AG08396 (cell line): Measurements from ENCODE around the gene PGAP2.
"Not testable (repeated sequence)": the region's sequence is repeated elsewhere in the genome, so short reads cannot be mapped to it uniquely, and the experiment has no call there.

ENCODE experiments used
- DNase-seq: peaks from one replicate; pipeline ENCODE4 v3.0.0; 2012; ENCODE audit warnings: low spot score, mixed read lengths

The PGAP2 gene

DNA sequence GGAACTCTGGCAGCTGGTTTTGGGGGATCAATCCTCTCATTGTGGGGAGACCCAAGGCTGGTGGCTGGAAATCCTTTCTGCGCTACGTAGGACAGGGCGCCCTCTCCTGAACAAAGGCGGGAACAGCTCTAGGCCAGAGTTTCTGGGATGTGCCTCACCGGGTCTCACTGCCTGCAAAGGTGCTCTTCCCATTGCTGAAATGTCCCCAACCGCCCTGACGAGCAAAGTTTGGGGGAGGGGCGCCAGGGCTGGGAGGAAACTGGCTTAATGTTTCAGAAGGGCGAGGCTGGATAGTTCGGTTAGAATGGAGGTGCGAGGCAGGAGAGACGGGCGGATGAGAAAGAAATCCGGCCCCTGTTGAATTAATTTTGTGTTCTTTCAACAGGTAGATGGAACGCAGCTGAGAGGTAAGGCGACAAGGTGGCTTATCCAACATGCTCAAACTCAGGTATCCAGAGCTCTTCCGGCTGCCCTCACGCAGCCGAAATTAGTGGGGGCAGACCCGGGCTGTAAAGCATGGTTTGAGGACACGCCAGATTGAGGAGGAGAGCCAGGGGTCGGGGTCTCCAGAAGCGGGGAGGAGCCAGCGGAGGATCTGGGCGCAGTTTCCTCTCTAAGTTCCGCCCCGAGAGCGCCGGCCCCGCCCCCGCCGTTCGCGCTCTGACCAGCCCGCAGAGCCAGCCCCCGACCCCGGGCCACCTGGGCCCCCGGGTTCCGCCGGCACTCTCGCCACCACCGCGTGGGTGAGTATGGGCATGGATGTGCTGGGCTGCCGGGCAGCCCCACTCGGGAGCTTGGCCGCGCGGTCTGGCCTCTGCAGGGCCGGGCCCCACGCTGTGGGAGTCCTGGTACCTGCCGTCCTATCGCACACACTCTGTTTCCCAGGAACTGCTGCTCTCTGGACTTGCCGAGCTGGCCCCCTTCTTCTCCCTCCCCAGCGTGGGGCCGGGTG is at the start of gene PGAP2:
Gene PGAP2 (plus strand): TSS at position 652 of the 952 bp plus-strand sequence. CDS start 2,700 bp downstream, outside the sequence.
- peak; percentile 84 for DNase-seq

DNA sequence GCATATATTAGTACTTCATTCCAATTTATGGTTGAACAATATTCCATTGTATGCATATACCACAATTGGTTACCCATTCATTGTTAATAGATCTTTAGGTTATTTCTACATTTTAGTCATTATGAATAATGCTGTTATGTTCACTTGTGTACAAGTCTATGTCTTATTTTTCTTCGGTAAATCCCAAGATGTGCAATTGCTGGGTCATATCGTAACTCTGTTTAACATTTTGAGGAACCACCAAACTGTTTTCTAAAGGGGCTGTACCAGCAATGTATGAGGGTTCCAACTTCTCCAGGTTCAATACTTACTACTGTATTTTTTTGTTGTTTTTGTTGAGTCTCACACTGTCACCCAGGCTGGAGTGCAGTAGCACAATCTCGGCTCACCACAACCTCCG is 44.1 kb upstream of the PGAP2 start:
- DNase-seq, result no peak

DNA sequence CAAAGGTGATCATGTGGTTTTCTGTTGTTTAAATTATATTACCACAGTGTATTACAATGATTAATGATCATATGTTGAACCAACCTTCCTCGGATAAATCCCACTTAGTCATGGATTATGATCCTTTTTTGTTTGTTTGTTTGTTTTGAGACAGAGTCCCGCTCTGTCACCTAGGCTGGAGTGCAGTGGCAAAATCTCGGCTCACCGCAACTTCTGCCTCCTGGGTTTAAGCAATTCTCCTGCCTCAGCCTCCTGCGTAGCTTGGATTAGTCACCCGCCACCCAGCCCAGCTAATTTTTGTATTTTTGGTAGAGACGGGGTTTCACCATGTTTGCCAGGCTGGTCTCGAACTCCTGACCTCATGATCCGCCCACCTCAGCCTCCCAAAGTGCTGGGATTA is 41.5 kb upstream of the PGAP2 start:
- not testable (repeated sequence) for DNase-seq

DNA sequence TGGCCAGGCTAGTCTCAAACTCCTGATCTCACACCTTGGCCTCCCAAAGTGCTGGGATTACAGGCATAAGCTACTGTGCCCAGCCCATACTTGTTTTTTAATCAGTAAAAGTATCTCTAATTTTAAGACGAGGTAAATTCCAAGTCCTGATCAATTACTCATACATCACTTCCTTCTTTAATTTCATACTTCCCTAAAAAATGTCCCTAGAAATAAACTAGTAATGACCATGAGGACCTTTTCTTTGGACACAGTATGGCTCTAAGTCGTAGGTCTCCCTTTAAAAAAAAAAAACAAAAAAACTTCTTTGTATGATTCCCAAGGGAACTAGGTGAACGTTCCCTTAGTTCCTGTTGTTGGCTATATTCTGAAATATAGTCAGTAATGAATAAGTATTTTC is 40.8 kb upstream of the PGAP2 start:
- no peak for DNase-seq

DNA sequence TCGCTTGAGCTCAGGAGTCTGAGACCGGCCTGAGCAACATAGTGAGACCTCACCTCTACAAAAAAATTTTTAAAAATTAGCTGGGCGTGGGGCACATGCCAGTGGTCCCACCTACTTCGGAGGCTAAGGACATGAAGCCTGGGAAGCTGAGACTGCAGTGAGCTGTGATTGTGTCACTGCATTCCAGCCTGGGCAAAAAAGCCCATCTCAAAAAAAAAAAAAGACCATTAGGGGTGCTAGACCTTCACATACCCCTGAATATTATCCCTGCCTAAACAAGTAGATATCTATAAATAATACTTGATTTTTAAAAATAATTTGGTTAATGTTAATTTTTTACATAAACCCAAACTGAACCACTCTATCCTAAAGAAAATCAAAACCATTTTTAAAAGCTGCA is 35.2 kb upstream of the PGAP2 start:
- no peak for DNase-seq

DNA sequence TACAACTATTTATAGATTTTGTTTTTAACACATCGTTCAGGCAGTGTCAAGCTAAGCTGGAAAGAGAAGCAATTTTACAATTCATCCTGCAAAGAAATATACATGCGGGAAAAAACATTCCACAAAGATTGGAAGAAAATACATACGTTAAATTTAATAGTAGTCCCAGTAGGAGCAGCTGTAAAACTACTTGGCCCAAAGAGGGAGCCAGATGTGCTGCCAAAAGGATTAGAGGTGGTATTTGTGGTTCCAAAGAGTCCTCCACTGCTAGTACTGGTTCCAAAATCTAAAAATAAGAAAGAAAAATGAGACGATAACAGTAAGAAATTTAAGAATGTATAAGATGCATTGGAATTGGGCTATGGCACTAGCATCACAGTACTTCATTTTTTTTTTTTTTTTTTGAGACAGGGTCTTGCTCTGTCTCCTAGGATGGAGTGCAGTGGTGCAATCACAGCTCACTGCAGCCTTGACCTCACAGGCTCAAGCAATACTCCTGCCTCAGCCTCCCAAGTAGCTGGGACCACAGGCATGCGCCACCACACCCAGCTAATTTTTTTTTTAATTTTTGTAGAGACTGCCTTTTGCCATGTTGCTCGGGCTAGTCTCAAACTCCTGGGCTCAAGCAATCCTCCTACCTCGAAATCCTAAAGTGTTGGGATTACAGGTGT is 32.5 kb upstream of the PGAP2 start:
- no peak for DNase-seq

DNA sequence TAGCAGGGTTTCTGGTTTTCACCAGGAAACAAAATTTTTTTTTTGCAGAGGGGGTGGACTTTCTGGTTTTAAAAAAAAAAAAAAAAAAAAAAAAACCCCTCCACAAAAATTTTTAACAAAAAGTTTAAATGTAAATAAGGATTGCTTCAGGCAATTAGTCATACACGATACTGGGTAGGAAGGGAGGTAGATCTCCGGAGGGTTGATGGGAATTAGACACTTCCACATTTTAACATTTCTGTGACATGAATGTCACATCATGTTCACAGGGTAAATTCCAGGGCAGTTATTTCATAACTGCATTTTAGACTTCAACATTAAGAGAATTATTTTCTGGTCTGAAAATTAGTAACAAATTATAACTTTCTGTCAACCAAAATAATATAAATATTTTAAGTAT is 26.9 kb upstream of the PGAP2 start:
- DNase-seq, result peak; percentile 36

DNA sequence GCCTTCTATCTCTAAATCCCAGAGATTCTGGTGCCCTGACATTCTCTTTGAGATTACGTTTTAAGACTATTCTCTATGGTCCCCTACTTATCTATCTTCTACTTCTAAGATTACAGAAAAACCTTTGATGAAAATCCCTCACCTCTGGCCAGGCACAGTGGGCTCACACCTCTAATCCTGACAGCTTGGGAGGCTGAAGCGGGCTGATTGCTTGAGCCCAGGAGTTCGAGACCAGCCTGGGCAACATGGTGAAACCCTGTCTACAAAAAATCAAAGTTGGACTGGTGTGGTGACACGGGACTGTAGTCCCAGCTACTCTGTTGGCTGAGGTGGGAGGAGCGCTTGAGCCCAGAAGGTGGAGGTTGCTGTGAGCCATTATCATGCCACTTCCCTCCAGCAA is 25.4 kb upstream of the PGAP2 start:
- no peak for DNase-seq

DNA sequence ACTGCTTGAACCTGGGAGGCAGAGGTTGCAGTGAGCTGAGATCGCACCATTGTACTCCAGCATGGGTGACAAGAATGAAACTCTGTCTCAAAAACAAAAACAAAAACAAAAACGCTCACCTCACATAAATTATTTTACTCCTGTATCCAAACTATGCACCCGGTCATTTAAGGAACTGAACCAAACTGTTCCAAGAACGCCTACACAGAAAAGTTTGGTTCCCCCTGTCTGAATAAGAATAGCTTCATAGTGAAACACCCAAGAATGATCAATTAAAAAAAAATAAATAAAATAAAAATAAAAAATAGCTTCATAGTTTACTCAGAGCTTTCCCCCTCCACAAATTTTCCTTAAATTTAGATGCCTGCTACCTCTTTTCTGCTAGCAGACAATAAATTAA is 24.7 kb upstream of the PGAP2 start:
- DNase-seq, result no peak

DNA sequence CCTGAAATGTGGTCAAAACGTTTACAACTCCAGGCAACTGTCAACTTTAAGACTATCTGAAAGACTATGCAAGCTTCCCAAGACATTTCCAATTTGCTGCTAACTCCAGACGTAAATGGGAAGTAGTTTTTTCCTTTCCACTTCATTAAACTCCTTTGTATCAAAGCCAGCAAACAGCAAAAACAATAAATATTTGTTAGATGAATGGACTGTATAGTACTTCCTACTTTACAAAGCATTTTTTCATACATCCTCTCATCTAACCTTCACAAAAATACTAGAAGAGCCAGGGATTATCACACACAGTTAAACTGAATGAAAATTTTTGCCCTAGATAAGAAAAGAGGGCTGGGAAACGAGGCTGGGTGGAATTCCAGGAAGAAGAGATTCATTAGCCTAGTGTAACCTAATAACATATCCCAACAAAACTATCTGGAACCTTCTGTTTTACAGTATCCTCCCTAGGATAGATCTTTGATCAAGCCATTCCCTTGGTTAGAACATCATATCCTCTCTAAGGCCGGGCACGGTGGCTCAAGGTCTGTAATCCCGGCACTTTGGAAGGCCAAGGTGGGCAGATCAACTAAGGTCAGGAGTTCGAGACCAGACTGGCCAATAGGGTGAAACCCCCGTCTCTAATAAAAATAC is 21.5 kb upstream of the PGAP2 start:
- DNase-seq, result no peak

DNA sequence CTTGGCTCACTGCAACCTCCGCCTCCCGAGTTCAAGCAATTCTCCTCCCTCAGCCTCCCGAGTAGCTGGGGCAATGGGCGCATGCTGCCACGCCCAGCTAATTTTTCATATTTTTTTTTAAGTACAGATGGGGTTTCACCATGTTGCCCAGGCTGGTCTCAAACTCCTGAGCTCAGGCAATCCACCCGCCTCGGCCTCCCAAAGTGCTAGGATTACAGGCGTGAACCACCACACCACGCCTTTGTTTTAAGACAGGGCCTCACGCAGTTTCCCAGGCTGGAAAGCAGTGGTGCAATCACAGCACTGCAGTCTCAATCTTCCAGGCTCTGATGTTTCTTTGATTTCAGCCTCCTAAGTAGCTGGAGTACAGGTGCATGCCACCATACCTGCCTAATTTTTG is 14.0 kb upstream of the PGAP2 start:
- DNase-seq, result not testable (repeated sequence)

DNA sequence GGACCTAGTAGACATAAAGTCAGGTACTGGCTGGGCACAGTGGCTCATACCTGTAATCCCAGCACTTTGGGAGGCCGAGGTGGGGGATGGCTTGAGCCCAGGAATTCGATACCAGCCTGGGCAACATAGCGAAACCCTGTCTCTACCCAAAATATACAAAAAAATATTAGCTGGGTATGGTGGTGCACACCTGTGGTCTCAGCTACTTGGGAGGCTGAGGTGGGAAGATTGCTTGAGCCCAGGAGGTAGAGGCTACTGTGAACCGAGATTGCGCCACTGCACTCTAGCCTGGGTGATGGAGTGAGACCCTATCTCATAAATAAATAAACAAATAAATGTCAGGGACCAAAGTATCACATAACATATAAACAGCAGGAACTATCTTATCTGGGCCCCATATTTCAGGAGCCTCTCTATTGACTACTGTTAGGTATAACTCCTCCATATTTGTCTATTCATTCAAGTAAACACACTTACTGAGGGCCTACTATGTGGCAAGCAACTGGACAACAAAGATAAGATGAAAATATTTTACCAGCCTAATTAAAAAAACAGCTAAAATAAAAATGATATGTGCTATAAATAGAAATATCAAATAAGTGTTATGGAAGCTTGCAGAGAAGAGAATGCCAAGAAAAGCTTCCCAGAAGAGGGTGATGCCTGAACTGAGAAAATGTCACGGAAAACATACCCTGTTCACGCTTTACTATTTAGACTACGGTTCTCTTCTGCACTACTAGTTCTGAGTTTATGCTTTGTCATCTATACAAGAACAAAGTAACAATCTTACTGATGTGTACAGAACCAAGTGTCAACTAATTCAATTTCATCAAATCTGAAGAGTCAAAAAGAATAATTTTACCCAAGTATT is 13.0 kb upstream of the PGAP2 start:
- DNase-seq, result no peak

DNA sequence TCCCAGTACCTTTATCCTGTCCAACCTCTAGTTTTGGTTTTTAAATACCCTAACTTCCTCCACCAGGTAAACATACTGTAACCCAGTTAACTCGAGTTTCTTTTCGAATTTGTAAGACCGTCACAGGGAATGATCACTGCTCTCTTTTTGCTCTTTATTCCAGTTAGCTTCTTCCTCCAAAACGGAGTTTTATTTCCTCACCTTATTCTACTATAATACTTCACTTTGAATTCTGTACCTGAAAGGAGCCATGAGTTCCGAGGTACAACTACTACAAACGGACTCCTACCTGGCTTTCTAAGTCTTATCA is 12.4 kb upstream of the PGAP2 start:
- no peak for DNase-seq

DNA sequence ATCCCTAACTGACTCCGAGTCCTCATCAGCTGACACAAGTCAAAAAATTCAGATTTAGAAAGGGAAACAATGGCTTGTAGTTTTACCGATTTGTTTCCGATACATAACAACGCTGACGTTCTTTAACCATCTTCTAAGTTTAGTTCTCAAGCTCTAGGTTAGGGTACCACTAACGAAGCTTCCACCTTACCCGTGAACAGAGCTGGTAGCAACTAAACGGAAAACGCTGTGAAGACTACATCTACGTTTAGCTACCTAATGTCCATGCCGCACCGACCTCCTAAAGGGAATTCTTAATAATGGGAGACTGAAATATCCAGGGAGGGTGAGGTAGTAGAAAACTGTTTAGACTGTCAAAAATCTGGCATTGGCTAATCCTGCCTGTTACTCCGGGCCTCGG is 12.0 kb upstream of the PGAP2 start:
- DNase-seq, result no peak

DNA sequence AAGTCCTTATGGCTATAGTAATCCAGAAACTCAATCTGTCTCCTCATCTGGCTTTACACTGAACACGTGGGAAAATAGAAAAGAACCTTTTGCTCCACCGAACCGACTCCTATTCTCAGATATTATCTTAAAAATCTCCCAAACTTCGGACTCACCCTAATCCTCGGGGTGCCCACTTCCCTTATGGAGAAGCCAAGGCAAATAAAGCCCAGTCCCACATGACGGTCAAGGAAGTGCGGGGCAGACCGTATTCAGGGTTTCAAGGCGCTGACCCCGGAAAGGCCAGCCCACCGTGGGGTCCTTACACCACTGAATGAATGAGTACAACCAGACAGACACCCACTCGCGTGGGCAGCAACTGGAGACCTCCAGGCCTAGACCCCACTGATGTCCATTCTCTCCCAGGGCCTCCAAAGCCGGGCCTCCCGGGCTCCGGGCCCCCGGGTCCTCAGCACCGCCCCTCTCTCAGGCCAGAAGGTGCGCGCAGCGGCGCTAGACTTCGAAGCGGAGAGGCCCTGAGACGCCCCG is 11.5 kb upstream of the PGAP2 start:
- peak; percentile 52 for DNase-seq

DNA sequence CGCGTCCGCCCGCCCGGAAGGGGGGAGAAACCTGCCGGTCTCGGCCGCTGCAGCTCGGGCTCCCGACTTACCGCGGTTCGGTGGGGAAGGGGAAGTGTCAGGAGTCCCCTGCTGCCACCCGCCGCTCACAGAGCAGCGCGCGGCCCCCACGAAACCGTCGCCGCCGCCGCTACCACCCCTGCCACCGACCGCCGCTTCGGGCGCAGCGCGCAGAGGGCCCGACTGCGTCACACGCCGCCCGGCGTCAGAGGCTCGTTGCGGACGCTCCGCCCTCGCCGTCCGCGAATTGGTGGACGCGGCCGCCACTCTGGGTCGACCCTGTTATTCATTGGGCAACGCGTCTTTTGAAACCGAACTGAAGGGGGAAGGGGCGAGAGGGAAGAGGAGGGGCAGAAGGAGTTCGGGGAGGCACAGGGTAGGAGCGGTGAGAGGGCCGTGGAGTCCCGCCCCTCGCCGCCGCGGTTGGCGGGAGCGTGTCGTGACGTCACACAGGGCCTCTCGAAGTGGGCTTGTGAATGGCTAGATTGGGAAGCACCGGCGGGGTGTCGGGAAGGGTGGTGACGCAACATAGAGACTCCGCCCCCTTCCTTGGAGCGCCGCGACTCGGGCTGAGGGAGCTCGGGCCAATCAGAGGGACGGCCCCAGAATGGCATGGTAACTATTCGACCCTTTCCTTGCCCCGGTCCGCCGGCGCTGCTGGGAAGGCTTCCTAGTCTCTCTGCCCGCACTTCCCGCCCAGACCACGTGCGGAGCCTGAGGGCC is 10.8 kb upstream of the PGAP2 start, which contains the start of gene NUP98:
Gene NUP98 (minus strand): TSS at position 226 of the 762 bp plus-strand sequence. CDS start 15,437 bp downstream, outside the sequence.
- DNase-seq, result peak; percentile 98

DNA sequence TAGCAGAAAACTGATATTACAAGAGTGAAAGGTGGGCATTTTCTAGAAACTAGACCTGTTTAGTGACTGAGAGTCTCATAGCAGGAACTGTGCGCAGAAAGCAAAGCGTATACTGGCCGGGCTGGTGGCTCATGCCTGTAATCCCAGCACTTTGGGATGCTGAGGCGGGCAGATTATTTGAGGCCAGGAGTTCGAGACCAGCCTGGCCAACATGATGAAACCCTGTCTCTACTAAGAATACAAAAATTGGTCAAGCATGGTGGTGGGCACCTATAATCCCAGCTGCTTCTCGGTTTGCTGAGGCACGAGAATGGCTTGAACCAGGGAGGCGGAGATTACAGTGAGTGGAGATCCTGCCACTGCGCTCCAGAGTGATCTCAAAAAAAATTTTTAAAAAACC is 9.2 kb upstream of the PGAP2 start:
- no peak for DNase-seq

DNA sequence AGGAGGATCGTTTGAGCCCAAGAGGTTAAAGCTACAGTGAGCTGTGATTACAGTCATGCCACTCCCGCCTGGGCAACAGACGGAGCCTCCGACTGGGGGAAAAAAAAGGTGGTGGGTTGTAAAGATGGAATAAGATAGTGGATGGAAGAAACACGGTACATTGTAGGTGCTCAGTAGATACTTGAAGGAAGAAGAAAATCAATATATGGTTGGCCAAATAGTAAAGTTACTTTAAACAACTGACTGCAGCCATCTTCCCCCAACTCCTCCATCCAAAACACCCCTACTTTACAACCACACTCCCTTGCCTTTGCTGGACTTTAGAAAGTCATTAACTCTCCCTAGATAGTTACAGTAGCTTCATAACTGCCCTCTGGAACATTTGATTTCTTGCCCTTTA is 8.5 kb upstream of the PGAP2 start:
- no peak for DNase-seq

DNA sequence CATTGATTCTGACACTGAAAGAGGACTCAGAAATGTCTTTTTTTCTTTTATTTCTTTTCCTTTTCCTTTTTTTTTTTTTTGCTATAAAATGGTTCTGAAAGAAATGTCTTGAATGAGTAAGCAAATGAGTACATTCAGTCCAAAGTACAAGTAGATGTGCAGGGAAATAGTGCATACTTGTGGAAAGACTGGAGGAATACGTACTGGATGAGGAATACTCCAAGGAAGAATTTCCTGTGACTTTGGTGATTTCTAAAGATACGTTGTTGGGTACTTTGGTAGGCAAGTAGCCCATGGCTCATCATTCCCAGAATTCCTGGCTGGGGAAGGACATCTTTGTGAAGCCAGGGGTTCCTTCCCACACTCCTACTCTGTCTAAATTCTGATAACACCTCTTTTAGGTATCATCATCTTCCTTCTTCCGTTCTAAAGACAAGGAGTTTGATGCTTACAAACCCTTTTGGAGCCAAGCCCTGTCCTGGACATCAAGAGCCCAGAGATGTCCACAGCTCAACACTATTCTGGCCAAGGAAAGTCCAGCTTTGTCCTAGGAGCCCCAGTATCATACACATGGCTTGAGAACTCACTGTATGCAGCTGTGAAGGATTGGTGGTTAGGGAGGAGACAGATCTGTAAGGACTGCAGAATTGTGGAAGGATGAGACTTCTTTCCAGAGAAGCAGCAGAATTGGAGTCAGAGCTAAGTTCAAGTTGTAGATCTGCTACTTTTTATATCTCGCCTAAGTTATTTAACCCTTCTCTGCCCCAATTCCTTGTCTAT is 6.2 kb upstream of the PGAP2 start:
- DNase-seq, result no peak
